ENCODE results near the gene DCLK1.

GRCh38 chr13:36057547-36057946, 73.6 kb downstream of the DCLK1 start:
- TF ChIP-seq CTCF (conservative IDR thresholded peaks at IDR 0.05; ENCODE audit: low read length) (no peak), EZH2phosphoT487 (IDR thresholded peaks at IDR 0.05; ENCODE audit: borderline replicate concordance) (no peak)

All from Loucy (cell line).